Activated CD4-positive, alpha-beta T cell treated with anti-CD3 and anti-CD28 coated beads, Interleukin-2, amount 50 U/mL, for 1 hour (primary cell): Measurements from ENCODE around the gene CDH13.

Experiments
- DNase-seq: peaks from one replicate; pipeline ENCODE4 v3.0.0-alpha.2; 2020

Gene CDH13

GRCh38 chr16:82653550-82654511 lies 27.1 kb downstream of the CDH13 start:
- peak; percentile 21 for DNase-seq

DNA sequence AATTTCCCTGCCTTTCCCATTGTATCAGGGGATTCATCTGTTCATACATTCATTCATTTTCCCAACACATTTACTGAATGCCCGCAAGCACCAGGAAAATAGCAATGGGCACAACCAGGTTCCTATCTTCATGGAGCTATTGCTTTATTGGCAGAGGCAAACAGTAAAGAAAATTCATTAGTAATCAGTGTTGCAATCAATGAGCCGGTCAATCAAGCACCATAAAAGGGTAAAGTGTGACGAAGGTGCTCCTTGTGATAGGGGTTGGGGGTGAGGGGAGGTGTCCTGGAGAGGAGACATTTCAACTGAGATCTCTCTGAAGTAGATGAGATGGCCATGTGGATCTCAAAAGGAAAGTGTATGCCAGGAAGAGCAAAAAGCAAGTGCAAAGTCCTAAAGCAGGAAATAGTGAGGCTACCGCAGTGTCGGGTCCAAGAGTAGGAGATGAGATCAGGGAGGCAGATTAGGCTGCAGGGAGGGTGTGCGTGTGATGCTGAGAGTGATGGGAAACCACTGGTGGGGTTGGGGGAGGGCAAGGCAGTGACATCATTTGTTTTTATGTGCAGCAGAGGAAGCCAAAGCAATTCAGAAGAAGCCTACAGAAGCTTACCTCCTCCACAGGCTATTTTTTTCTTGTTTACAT lies 28.4 kb downstream of the CDH13 start:
- peak; percentile 63 for DNase-seq

- no peak for DNase-seq
Observed at GRCh38 chr16:82655720-82656490, 29.1 kb downstream of the CDH13 start.

DNA sequence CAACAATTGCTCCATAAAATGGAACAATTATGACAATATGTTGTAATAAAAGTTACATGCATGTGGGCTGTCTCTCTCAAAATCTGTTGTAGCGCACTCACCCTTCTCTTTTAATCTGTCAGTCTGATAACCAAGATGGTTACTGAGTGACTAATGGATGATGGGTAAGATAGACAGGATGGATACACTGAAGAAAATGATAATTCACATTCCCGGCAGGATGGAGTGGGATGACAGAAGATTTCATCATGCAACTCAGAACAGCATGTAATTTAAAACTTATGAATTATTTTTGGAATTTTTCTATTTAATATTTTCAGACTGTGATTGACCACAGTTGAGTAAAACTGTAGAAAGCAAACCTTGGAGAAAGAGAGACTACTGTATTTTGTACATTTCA lies 30.5 kb downstream of the CDH13 start:
- DNase-seq: no peak

DNA sequence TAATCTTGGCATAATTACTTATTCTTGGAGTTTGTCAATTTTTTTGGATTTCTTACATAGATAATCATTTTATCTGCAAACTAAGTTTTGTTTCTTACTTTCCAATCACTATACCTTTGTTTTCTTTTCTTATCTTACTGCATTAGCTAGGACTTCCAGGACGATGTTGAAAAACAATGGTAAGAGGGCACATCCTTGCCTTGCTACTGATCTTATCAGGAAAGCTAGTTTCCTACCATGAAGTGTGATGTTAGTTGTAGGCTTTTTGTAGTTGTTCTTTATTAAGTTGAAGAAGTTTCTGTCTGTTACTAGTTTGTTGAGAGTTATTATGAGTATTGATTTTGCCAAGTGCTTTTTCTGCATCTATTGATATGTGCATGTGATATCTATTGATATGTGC lies 31.0 kb downstream of the CDH13 start:
- DNase-seq: no peak

GRCh38 chr16:82658796-82659195 lies 32.0 kb downstream of the CDH13 start:
- DNase-seq: no peak

DNA sequence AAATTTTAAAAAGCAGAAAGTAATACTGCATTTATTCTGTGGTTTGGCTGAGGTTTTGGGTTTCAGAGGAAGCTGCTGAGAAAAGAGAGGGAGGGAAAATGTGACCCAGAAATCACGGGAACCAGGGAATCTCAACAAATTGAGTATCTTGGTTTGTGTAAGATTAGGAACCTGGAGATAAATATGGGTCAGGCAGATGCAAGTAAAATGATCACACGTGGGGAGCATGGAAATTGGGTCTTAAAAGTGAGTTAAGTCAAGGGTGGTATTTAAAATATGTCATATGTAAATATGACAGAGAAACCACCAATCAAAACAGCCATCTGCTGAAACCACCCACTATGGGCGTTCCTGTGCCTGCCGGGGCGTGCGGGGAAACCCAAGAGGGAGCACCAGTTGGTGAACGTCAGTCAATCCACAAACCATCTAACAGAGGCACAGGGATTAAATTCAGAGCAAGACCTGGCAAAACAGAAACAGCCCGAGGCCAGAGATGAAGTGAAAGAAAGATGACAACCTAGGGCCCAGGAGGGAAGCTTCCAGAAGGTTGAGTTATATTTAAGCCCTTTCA lies 33.4 kb downstream of the CDH13 start:
- DNase-seq: peak; percentile 20

GRCh38 chr16:82660966-82661365 lies 34.2 kb downstream of the CDH13 start:
- no peak for DNase-seq

GRCh38 chr16:82664181-82664580 lies 37.4 kb downstream of the CDH13 start:
- DNase-seq: no peak

GRCh38 chr16:82665025-82665424 lies 38.3 kb downstream of the CDH13 start:
- no peak for DNase-seq

GRCh38 chr16:82667437-82667836 lies 40.7 kb downstream of the CDH13 start:
- no peak for DNase-seq

DNA sequence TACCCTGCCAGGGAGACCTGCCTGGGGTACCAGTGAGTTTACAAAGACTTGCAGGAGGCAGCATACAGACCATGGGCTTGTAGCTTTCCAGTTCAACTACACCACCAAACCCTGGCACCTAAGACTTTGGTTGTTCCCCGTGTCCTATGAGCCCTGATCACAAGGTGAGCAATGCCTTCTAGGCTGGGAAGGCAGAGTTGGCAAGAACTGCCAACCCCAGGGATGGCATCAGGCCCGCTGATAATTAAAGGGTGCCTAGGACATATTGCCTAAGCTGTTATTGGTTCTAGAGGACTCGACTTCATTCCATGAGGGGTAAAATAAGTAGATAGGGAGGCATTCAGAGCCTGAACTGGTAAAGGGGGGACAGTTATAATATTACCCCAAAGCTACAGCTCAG lies 41.3 kb downstream of the CDH13 start:
- DNase-seq: no peak

GRCh38 chr16:82671741-82672140 lies 45.0 kb downstream of the CDH13 start:
- peak; percentile 43 for DNase-seq

DNA sequence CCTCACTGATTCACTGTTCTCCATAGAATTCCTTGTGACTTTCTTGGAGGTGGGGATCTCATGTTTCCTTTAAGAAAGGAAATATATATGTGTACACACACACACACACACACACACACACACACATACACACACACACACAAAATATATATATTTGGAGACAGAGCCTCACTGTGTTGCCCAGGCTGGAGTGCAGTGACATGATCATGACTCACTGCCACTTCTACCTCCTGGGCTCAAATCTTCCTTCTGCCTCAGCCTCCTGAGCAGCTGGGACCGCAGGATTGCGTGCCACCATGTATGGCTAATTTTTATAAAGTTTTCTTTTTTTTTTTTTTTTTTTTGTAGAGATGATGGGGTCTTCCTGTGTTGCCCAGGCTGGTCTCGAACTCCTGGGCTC lies 45.9 kb downstream of the CDH13 start:
- no peak for DNase-seq

DNA sequence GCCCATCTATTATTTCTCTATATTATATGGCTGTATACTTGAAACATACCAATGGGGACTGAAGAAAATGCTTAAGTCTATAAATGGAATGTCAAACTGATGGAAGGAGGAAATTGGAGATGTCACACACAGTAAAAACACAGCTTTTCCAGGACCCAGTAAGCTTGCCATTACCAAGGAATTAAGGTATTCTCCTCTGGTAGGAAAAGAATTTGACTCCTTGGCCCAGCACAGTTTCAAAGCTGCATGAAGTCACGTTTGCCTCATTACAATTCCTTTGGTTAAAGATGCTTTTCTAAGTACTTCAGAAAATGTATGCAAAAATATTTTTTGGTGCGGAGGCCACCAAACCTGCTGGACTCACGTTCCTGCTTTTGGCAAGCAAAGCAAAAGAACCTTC lies 48.5 kb downstream of the CDH13 start:
- no peak for DNase-seq

DNA sequence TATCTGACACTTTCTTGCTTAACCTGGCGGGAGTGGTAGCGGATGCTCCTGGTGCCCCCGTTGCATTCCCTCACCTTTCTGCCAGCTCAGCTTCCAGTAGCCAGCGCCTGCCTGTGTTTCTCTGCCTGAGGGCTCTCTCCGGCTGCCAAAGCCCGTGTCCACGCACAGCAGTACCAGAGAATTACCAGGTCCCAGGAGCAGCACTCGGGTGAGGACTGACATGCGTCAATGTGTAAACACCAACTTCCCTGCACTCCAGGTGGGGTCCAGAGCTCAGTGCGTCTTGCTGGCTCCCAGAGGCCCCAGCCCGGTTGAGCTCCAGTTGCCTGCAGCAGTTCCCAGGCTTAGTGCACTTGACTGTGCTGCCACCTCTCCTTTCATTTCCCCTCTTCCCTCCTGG lies 54.8 kb downstream of the CDH13 start:
- no peak for DNase-seq

DNA sequence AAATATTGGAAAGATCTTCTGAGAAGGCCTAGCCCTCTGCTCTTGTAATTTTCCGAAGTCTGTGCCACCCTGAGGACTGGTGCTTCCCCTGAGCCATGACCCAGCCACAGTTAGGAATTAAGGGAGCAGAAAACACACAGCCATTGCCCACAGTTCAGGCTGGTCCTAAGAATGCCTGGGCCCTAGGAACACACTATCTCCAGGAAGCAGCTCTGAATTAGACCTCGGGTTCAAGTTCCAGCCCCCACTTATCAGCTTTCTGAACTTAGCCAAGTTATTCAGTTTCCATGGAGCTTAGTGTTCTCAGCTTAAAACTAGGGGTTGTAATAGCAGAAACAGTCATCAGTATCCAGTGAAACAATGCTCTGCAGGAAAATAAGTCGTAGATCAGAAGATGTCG lies 56.0 kb downstream of the CDH13 start:
- no peak for DNase-seq

DNA sequence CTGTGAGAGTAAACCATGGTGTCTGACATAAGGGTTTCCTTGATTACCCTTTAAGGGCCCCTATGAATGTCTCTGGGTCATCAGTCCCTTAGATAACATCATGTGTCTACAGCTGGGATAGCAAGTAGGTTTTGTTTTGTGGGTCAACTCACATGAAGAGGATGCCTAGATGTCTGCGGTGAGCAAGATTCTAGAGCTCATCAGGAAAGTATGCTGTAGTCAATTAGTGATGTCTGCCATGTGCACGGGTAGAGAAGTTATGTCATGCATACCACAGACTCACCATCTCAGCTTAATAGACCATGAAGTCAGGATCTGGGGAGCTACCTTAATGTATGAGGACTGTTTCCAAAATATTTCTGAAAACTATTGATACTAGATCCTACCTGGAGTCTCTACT lies 57.5 kb downstream of the CDH13 start:
- DNase-seq: no peak

DNA sequence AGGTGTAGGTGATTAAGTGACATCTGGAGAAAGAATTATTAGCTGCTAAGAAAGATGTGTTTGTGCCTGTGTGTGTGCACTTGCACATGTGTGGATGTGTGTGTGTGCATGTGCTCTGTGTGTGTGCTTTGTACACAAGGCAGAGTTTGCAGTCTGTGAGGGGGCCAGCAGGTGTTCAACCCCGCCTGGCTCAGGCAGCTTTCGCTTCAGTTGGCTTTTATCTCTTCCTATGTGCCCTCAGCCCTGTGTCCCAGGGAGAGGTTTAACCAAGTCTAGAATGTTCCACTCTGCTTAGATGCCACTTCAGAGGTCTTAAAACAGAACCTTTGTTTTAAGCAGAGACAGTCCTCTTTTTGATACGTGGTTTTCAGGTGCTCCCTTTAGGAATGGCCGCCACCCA lies 58.8 kb downstream of the CDH13 start:
- DNase-seq: no peak

DNA sequence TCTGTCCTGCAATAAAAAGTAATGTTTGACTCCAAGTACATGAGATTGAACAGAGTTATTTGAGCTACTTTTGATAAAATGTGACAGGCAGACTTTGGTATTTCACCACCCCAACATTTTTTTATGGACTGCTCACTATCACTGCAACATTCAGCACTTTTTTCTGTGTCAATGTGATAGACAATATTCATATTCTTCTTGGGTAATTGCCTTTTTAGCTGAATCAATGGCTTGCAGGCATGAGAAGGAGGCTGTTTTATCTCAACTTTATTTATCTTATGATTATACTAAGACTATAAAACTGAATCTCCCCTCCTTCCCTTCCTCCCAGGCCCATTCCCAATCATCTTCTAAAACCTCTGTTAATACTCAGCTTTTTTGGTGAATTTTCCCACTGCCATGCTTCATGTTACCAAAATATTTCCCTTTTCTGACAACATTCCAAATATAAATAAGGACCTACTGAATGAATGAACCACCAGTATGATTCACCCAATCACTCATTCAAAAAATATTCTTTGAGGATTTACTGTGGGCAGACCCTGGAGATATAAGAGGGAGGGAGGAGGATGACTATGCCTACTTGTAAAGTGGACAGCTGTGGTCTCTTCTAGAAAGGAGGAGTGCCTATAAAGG lies 67.6 kb downstream of the CDH13 start:
- DNase-seq: no peak

GRCh38 chr16:82695806-82696205 lies 69.0 kb downstream of the CDH13 start:
- no peak for DNase-seq

- no peak for DNase-seq
Observed at GRCh38 chr16:82699260-82699659, 72.5 kb downstream of the CDH13 start.
